HCT116 (cell line): ENCODE data around the gene N4BP3.

Experiments
- CTCF ChIP-seq, 3 experiments: fragments of 200-600 bp in 1 of 3; sonication (generic) in 1 of 3; IDR thresholded peaks in 2 of 3; conservative IDR thresholded peaks in 1 of 3; 2 replicates each; pipeline ENCODE4 v1.5.1; 2012 to 2017; ENCODE audit warnings: low read depth in 2 of 3, low read length in 2 of 3, antibody characterized with exemption in 1 of 3, borderline replicate concordance in 1 of 3, control low read depth in 1 of 3, mild to moderate bottlenecking in 1 of 3, mixed read lengths in 1 of 3, mixed run types in 1 of 3, moderate library complexity in 1 of 3; ENCODE audit not compliant: insufficient read depth in 1 of 3
- EZH2phosphoT487 ChIP-seq: fragments of 200-600 bp; IDR thresholded peaks from 2 replicates; pipeline ENCODE4 v1.6.1; 2018; ENCODE audit warnings: antibody characterized with exemption, borderline replicate concordance
- RAD21 ChIP-seq: IDR thresholded peaks from 2 replicates; pipeline ENCODE4 v1.6.1; 2012; ENCODE audit warnings: low read depth, mild to moderate bottlenecking
- ZFX ChIP-seq: fragments of 450-650 bp; IDR thresholded peaks from 2 replicates; pipeline ENCODE4 v1.6.1; 2017
- TF ChIP-seq, protein P1 (sequence below): IDR thresholded peaks from 2 replicates; pipeline ENCODE4 v1.6.1; 2011; ENCODE audit warnings: mild to moderate bottlenecking, low read length, moderate library complexity; ENCODE audit not compliant: insufficient replicate concordance; ENCODE audit errors: extremely low read depth

DNA sequence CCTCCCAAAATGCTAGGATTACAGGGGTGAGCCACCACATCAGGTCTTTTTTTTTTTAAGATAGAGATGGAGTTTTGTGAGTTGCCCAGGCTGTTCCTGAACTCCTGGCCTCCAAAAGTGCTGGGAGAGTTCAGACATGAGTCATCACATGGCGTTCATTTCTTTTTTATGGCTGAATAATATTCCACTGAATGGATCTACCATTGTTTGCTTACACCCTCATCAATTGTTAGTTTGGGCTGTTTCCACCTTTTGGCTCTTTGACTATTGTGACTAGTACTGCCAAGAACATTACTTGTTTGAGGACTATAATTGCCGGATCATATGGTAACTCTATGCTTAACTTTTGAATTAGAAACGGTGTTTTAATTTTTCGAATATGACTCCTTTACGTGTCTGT lies 787 bp upstream of the N4BP3 start:
- TF ChIP-seq CTCF (IDR thresholded peaks at IDR 0.05 in 2 of 3, conservative IDR thresholded peaks at IDR 0.05 in 1 of 3; ENCODE audit: borderline replicate concordance in 1 of 3, insufficient read depth in 1 of 3, low read depth in 2 of 3, low read length in 2 of 3) (no peak), ZFX (no peak), EZH2phosphoT487 (no peak), RAD21 (no peak)
- TF ChIP-seq, protein P1, sequence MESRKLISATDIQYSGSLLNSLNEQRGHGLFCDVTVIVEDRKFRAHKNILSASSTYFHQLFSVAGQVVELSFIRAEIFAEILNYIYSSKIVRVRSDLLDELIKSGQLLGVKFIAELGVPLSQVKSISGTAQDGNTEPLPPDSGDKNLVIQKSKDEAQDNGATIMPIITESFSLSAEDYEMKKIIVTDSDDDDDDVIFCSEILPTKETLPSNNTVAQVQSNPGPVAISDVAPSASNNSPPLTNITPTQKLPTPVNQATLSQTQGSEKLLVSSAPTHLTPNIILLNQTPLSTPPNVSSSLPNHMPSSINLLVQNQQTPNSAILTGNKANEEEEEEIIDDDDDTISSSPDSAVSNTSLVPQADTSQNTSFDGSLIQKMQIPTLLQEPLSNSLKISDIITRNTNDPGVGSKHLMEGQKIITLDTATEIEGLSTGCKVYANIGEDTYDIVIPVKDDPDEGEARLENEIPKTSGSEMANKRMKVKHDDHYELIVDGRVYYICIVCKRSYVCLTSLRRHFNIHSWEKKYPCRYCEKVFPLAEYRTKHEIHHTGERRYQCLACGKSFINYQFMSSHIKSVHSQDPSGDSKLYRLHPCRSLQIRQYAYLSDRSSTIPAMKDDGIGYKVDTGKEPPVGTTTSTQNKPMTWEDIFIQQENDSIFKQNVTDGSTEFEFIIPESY: no peak
